Endothelial cell of hepatic sinusoid (primary cell): ENCODE data around the gene GATAD2A.

Experiments
- in situ Hi-C: cut with HindIII; loops from 2 replicates; pipeline ENCODE4 v1.10.0; 2017; ENCODE audit warnings: low sequenced_read_pairs

The GATAD2A gene

GRCh38 chr19:19554074-19555023, 148.9 kb downstream of the GATAD2A start:
- in situ Hi-C loops, result no loop called here

DNA sequence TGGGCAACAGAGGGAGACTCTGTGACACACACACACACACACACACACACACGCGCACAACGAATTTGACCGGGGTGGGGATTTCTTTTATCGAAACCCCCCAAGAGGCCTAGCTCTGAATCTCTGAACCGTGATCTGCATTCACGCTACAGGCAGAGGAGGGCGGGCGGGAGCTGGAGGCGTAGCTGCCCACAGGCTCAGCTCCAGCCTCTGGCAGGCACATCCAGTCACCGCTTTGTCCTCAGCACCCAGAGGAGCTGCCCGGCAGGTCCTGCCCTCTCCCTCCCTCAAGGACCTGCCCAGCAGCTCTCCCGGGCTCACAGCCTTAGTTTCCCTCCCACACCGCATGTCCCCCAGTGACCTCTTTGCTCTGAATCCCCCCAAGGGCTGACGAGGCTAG, 152.6 kb downstream of the GATAD2A start:
- in situ Hi-C loops, result no loop called here
